Urinary bladder (tissue), 4 donors: ENCODE data around the gene DRAM2. TPM values are rescaled to one million over a fixed set of nuclear protein-coding genes. Genes with fewer than 3 reads are reported as not detected.

ENCODE experiments used
- DNase-seq: peaks from one replicate; pipeline ENCODE4 v3.0.0-alpha.2; 2015; ENCODE audit errors: extremely low spot score
- H3K27ac ChIP-seq: one replicate; pipeline ENCODE4 v1.5.1; 2013; ENCODE audit warnings: low read depth, mild to moderate bottlenecking, moderate library complexity
- H3K36me3 ChIP-seq: one replicate; pipeline ENCODE4 v1.6.1; 2013; ENCODE audit warnings: mild to moderate bottlenecking, moderate library complexity; ENCODE audit not compliant: insufficient read depth
- H3K4me1 ChIP-seq: one replicate; pipeline ENCODE4 v1.6.1; 2013; ENCODE audit warnings: mild to moderate bottlenecking, moderate library complexity; ENCODE audit not compliant: insufficient read depth
- H3K4me3 ChIP-seq: one replicate; pipeline ENCODE4 v1.5.1; 2013; ENCODE audit warnings: low read depth, low read length
- whole genome bisulfite sequencing: extraction: QIAGEN DNeasy Blood & Tissue Kit; methylation state at CpG from one replicate; pipeline ENCODE4 v1.1.7; 2013; 5-methylcytosine and 5-hydroxymethylcytosine counted together
- polyA plus RNA-seq: library from polyadenylated mRNA; stranded (reverse); fragments of 200-250 nt; gene quantifications from one replicate; pipeline ENCODE4 v1.2.3, GENCODE V29; 2013
- total RNA-seq: library from RNA; depleted of rRNA; stranded (reverse); fragments of >200 nt; gene quantifications from one replicate; pipeline ENCODE4 v1.2.3, GENCODE V29; 2014
- donor health status: healthy with polysubstance abuse.
- donor health status: healthy.

Gene DRAM2
- total and polyA plus RNA-seq, 2 donors = 47.1 to 59.1 TPM

DNA sequence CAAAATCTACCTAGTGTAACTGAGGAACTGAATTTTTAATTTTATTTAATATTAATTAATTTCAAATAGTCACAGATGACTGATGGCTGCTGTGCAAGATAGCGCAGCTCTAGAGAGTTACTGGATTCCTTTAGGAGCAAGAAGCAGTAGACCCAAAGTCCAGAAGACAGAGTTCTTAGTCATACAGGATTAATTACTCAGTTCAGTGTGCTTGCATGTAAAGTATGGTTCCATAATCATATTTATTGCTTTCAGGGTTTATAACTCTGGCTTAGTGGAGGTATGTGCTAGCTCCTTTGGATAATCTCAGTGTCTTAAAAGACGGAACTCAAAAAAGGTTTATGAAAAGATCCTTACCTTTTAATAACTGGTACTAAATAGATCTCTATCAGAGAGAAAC lies 17.5 kb upstream of the DRAM2 start:
- H3K36me3 ChIP-seq = peaks cover 4% of the 10 kb centered on the region
- no peaks in the 10 kb centered on the region for H3K4me1 ChIP-seq
- 88% methylated on average over 2 of the region's 2 CpGs for WGBS
- H3K4me3 ChIP-seq = no peak overlapping the region
- H3K27ac ChIP-seq = no peak overlapping the region
- DNase-seq = no peak

DNA sequence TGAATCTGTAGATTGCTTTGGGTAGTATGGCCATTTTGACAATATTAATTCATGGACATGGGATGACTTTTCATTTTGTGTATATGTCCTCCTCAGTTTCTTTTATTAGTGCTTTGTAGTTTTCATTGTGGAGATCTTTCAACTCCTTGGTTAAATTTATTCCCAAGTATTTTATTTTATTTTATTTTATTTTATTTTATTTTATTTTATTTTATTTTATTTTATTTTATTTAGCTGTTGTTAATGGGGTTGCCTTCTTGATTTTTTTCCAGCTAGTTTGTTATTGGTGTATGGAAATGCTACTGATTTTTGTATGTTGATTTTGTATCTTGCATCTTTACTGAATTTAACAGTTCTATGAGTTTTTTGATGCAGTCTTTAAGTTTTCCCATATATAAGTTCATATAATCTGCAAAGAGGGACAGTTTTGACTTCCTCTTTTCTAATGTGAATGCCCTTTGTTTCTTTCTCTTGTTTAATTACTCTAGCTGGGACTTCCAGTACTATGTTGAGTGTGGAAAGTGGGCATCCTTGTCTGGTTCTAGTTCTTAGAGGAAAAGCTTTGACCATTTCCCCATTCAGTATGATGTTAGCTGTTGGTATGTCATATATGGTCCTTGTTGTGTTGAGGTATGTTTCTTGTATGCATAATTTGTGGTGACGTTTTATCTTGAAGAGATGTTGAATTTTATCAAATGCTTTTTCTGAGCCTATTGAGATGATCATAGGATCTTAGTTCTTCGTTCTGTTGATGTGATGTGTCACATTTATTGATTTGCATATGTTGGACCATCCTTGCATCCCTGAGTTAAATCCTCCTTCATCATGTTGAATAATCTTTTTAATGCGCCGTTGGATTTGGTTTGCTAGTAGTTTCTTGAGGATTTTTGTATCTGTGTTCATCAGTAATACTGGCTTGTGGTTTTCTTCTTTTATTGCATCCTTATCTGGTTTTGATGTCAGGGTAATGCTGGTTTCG lies 14.4 kb upstream of the DRAM2 start:
- no peak overlapping the region for H3K4me3 ChIP-seq

DNA sequence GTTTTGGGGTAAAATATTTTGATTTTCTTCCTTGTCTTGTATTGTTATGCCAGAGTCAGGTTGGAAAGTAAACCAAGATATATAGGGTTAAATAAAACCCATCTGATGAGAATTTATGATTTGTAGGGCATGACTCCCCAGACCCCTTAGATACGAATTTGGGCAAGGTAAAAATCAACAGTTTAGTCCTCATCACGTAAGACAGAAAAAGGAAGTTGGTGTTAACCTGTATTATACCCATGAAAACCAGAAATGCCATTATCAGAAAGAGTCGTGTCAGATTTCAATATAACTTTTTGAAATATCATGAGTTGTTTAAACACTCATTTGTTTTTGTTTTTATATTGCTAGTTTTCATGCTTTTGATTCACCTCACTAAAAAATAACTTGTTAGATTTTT lies 11.9 kb upstream of the DRAM2 start:
- Histone ChIP-seq H3K36me3 (peaks cover 14% of the 10 kb centered on the region), H3K4me1 (no peaks in the 10 kb centered on the region), H3K27ac (no peak overlapping the region), H3K4me3 (no peak overlapping the region)
- 68% methylated on average over 3 of the region's 3 CpGs for WGBS
- no peak for DNase-seq

More for the DNA sequence above, 14.4 kb upstream of the DRAM2 start:
- DNase-seq = no peak
- Histone ChIP-seq H3K27ac (no peak overlapping the region), H3K36me3 (peaks cover 9% of the 10 kb centered on the region), H3K4me1 (no peaks in the 10 kb centered on the region)
- 88% methylated on average over 5 of the region's 5 CpGs for WGBS

DNA sequence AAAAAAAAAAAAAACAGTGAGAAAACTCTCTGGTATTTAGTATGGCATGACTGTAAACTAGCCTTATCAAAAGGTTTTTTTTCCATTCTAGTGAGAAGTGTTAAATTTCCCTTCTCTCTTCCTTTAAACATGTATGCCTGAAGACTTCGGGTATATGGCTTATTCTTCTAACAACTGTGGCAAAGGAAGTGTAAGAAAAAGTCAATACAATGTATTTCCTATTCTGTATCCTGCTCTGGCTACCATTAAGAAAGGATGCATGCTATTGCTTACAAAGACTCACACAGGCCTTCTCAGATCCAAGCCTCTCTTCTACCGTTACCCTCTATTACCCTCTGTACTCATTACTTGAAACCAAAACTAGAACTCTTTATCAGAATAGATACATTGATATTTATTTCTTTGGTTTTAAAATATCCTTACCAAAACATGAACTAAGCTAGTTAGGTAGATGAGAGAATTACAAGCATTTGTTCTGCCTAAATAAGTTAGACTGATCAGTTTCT lies 8.5 kb upstream of the DRAM2 start:
- Histone ChIP-seq H3K36me3 (peaks cover 12% of the 10 kb centered on the region), H3K27ac (no peak overlapping the region), H3K4me1 (no peaks in the 10 kb centered on the region), H3K4me3 (no peak overlapping the region)
- 75% methylated on average over 2 of the region's 2 CpGs for WGBS
- no peak for DNase-seq

DNA sequence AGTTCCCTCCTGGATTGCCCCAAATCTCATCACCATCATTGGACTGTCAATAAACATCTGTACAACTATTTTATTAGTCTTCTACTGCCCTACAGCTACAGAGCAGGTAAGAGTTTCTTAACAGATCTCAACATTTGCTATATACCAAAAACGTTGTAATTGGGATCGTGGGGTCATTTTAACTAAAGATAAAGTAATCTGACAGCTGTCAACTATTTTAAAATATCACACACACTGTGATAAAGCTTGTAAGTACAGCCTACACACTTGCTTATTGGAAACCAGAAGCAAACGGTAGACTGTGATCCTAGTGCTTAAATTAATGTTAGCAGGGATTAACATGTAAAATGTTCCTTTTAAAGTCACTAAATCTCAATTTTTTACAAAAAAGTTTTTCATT lies 8.1 kb upstream of the DRAM2 start:
- WGBS = 66% methylated on average over 3 of the region's 3 CpGs
- H3K4me1 ChIP-seq = no peaks in the 10 kb centered on the region
- H3K36me3 ChIP-seq = peaks cover 10% of the 10 kb centered on the region
- DNase-seq = no peak
- no peak overlapping the region for H3K27ac ChIP-seq
- no peak overlapping the region for H3K4me3 ChIP-seq

DNA sequence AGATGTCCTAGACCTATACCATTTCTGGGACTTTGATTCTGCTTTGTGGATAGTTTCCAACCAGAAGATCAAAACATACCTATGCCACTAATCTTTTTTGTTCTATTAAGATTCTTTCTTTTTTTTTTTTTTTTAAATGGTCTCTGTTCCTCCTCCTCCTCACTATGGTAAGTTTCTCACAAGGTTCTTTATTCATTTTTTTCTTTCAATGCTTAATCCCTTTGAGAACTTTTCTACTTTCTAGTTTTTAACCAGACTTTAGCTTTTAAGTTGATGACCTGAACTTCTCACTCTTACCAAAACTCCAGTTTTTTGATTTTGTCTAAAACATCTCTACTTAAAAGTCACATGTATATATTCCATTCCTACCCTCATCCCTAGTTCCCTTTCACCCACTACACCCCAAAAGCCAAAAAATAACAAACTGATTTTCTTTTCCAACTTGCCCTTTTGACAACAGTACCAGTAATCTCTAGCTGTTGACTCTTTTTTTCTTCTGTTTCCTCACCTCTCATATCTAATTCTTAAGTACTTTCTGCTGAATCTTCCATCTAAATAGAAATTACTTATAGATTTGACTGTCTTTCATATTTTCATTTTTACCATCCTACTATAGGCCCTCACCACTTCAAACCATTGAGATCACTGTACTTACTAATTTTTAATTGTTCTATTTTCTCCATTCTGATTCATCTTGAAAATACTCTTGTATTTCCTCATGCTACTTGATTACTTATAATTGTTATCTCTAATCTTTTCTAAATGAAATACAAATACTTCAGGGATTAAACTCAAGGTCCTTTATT lies 6.3 kb upstream of the DRAM2 start:
- Histone ChIP-seq H3K27ac (no peak overlapping the region), H3K4me3 (no peak overlapping the region), H3K4me1 (no peaks in the 10 kb centered on the region), H3K36me3 (peaks cover 10% of the 10 kb centered on the region)
- no peak for DNase-seq

DNA sequence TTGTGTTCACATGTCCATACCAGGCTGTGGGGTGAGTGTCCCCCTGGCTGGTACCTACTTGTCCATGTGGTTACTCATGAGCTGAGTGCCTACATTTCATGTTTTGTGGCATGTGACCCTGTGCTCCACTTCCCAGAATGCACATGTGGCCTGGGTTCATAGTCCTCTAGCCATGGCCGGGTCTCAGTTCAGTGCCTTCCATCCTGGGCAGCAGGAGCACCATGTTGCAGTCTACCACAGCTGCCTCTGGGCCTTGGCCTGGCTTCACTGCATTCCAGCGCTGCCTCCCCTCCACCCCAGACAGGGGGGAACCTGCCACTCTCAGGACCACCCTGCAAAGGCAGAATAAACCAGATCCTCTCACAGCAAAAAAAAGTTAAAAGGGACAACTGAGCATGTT lies 5.6 kb upstream of the DRAM2 start:
- DNase-seq = no peak
- H3K36me3 ChIP-seq = peaks cover 8% of the 10 kb centered on the region
- 96% methylated on average over 2 of the region's 2 CpGs for WGBS
- no peaks in the 10 kb centered on the region for H3K4me1 ChIP-seq
- no peak overlapping the region for H3K4me3 ChIP-seq
- no peak overlapping the region for H3K27ac ChIP-seq

DNA sequence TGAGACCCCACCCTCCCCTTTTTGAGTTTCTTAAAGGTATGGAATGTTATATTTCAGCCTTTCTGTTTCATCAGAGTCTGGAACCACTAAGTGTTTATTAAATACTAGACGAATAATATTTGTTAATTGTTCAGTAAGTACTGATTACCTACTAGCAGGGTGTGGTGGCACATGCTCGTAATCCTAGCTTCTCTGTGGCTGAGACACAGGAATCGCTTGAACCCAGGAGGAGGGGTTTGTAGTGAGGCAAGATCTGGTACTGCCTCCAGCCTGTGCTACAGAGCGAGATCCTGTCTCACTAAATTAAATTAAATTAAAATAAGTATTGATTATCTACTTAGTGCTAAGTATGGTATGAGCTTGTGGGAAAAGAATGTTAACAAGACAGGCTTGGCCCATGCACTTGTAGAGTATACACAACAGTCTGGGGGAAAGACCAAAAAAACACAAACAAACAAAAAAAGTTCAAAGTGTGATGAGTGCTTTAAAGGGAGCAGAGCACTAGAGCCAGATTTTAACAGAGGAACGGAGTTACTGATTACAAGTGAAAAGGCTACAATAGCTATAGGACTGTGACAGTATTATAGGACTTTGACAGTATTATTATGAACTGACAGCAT lies 2.6 kb upstream of the DRAM2 start:
- 67% methylated on average over 5 of the region's 5 CpGs for WGBS
- Histone ChIP-seq H3K36me3 (no peaks in the 10 kb centered on the region), H3K27ac (no peak overlapping the region), H3K4me3 (no peak overlapping the region), H3K4me1 (no peaks in the 10 kb centered on the region)
- no peak for DNase-seq

DNA sequence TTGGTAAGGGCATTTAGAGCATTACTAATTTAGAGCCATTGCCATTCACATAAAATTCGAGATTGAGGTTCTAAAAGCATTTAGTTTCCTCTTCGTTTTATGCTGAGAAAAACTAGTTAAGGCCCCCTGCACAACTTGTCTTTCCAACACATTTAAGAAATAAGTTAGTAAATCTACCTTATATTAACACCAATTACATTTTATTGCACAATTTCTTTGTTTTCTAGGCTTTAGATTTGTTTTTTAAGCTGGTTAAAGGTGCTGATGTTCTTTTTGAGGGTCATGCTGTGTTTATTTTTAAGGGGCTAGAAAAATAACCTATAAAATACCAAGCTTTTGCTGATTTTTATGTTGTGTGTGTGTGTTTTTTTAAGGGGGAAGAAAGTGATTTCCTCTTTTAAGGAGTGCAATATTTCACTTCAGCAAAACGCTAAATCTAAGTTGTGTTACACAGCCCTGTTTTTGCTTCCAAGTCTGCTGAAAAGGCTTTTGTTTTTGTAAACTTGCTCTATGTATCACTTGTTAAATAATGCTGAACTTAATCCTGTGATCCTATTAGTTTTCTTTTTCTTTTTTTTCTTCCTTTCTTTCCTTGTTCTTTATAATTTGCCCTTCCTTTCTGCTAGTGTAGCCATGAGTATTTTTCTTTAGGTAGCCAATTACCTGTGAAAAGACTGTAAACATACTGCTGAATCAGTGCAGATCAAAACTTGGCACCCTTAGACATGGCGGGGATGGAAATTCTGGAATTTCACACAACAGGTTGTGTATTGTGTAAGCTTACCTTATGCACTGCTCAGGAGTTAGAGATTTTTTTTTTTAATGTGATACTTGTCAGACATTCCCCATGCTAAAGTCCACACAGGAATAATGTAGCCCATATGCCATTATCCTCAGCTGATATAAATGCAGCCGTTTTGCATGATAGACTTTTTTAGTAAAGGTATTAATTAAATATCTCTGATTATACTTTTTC lies 1.6 kb upstream of the DRAM2 start:
- no peak overlapping the region for H3K27ac ChIP-seq
- no peaks in the 10 kb centered on the region for H3K36me3 ChIP-seq
- peak overlapping the region; percentile 91 for H3K4me3 ChIP-seq
- no peaks in the 10 kb centered on the region for H3K4me1 ChIP-seq
- DNase-seq = no peak
- WGBS = 40% methylated on average over 5 of the region's 5 CpGs

DNA sequence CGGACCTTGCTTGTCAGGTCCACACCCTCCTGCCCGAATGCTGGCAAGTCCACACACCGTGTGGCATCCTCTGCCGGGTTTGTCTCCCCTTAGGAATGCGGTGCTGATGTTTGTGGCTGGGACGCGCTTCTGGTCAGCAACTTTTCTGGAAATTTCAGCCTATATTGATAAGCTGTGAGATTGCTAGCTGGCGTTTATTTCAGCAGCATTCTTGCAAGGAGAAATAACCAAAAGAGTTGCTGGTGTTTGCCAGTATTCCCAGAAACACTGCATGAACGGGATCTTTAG lies 731 bp upstream of the DRAM2 start:
- Histone ChIP-seq H3K4me1 (no peaks in the 10 kb centered on the region), H3K27ac (peak overlapping the region; percentile 90), H3K4me3 (peak overlapping the region; percentile 91), H3K36me3 (no peaks in the 10 kb centered on the region)
- WGBS = 0% methylated on average over 9 of the region's 9 CpGs
- DNase-seq = no peak

DNA sequence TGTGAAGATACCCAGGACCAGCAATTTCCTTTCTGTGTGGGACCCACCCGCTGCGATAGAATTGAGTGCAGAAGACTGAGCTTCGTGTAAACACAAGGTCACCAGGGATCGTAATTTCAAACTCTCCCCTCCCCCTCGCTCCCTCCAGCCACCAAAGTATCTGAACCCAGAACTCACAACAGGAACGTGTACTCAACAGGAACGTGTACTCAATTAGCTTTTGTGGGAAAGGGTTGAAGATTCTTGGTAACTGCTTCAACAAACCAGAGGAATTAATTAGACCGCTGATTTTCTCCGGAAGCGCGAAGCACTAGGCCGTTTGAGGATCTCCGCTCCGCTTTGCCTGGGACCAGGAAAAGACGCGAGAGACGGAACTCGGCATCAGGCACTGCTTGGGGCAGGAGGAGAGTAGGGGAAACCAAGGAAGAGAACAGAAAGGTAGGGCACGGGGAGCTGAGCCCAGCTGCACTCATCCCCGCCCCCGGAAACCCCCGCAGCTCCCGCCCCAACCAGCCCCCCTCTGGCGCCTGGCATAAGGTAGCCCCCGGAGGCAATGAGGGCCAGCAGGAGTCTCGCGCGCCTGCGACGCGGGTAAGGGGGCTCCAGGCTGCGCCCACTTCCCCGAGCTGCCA lies 453 bp downstream of the DRAM2 start:
- Histone ChIP-seq H3K36me3 (no peaks in the 10 kb centered on the region), H3K4me1 (no peaks in the 10 kb centered on the region), H3K4me3 (peak overlapping the region; percentile 91), H3K27ac (peak overlapping the region; percentile 93)
- DNase-seq = peak; percentile 39
- WGBS = under 1% methylated on average over 33 of the region's 33 CpGs

DNA sequence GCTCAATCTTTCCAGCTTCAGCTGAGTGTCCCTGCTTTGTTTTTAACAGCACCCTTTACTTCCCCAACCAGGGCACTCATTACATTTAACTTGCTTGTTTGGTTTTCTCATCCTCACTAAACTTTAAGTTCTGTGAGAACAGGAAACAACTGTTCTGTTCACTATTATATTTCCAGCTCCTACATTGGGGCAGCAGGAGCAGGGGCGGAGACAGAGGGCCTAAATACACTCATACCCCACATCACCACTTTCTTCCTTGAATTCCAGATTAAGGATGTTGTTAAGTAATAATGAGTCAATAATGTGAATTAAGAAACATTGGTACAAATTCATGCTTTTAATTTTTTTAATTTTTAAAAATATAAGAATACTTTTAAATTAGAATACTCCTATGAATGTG lies 6.0 kb downstream of the DRAM2 start:
- 90% methylated on average over 1 of the region's 1 CpG for WGBS
- Histone ChIP-seq H3K4me1 (no peaks in the 10 kb centered on the region), H3K4me3 (no peak overlapping the region), H3K27ac (no peak overlapping the region), H3K36me3 (peaks cover 2% of the 10 kb centered on the region)
- no peak for DNase-seq
